Thoracic aorta (tissue), 2 donors: Measurements from ENCODE around the gene FAM228A. TPM values are rescaled to one million over a fixed set of nuclear protein-coding genes. Genes with fewer than 3 reads are reported as not detected.

ENCODE experiments used
- ATAC-seq: fragments of 150-250 bp; one replicate; pipeline ENCODE4 v1.8.0; 2017; ENCODE audit warnings: low read depth; ENCODE audit not compliant: insufficient number of reproducible peaks, low FRiP score
- DNase-seq: peaks from one replicate; pipeline ENCODE4 v3.0.0-alpha.2; 2020; ENCODE audit warnings: low spot score
- H3K27ac ChIP-seq, 2 donors: fragments of 200-600 bp; sonication (generic); 1 replicate in 1 of 2; 2 replicates in 1 of 2; pipeline ENCODE4 v1.5.1; 2016; ENCODE audit warnings: mild to moderate bottlenecking in 2 of 2, moderate library complexity in 2 of 2
- H3K27me3 ChIP-seq: fragments of 200-600 bp; sonication (generic); replicated peaks from 2 replicates; pipeline ENCODE4 v1.6.0; 2016; ENCODE audit warnings: mild to moderate bottlenecking; ENCODE audit not compliant: insufficient read depth
- H3K36me3 ChIP-seq: fragments of 200-600 bp; sonication (generic); one replicate; pipeline ENCODE4 v1.5.1; 2016
- H3K4me1 ChIP-seq, 2 donors: fragments of 200-600 bp; sonication (generic); 1 replicate in 1 of 2; 2 replicates in 1 of 2; pipeline versions ENCODE4 v1.5.1 to v1.6.0; 2016; ENCODE audit warnings: low read depth in 2 of 2, mild to moderate bottlenecking in 1 of 2; ENCODE audit not compliant: control insufficient read depth in 1 of 2
- H3K4me3 ChIP-seq: fragments of 200-600 bp; sonication (generic); 2 replicates; pipeline ENCODE4 v1.5.1; 2016; ENCODE audit warnings: mild to moderate bottlenecking
- H3K9me3 ChIP-seq: fragments of 200-600 bp; sonication (generic); 2 replicates; pipeline ENCODE4 v1.5.1; 2016
- total RNA-seq, 2 donors: library from RNA; depleted of rRNA; stranded (reverse); fragments of >200 nt; gene quantifications; one replicate each; pipeline versions ENCODE4 v1.1.0 to v1.2.3, GENCODE V29; 2016
- TF ChIP-seq, protein P1 (sequence below): fragments of 200-600 bp; sonication (generic); IDR thresholded peaks from one replicate; pipeline ENCODE4 v1.5.1; 2019; ENCODE audit warnings: antibody characterized with exemption

FAM228A gene
- total RNA-seq, 2 donors from 2014 or later, result 0.81 to 0.92 TPM

DNA sequence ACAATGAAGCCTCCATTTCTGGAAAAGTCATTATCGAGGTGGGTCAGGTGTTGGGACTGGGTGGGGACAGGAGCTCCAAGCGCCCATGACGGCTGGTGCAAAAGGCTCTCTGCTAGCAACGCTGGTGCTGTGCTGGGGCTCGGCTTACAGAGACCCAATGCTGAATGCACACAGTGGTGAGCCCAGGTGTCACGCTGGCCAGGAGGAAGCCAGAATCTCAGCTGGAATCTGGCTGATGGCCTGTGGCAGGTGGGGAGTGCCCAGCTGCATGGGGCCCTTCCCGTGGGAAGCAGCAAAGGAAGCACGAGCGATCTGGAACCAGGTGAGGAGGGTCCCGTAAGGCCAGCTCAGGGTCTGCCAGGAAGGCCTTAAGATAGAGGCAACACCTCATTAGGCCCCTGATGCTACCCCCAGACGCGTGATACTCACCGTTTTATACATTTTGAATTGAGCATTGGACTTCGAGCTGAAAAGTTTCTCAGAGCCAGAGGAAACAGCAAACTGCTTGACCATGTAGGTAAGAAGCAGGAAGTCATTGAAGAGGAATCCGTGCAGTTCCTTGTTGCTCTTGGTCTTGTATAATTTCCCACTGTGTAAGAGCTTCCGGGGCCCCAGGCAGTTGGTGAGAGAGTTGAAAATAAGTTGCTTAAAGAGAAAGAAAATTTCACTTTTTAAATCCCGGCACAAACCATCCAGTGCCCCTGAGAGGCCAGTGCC is 34.7 kb downstream of the FAM228A start:
- Histone ChIP-seq H3K36me3 (peaks cover 49% of the 10 kb centered on the region), H3K4me1 (no peaks in the 10 kb centered on the region), H3K27me3 (no peaks in the 10 kb centered on the region), H3K9me3 (no peaks in the 10 kb centered on the region), H3K4me3 (no peak overlapping the region), H3K27ac (no peak overlapping the region)
- no peak for DNase-seq
- TF ChIP-seq, protein P1, sequence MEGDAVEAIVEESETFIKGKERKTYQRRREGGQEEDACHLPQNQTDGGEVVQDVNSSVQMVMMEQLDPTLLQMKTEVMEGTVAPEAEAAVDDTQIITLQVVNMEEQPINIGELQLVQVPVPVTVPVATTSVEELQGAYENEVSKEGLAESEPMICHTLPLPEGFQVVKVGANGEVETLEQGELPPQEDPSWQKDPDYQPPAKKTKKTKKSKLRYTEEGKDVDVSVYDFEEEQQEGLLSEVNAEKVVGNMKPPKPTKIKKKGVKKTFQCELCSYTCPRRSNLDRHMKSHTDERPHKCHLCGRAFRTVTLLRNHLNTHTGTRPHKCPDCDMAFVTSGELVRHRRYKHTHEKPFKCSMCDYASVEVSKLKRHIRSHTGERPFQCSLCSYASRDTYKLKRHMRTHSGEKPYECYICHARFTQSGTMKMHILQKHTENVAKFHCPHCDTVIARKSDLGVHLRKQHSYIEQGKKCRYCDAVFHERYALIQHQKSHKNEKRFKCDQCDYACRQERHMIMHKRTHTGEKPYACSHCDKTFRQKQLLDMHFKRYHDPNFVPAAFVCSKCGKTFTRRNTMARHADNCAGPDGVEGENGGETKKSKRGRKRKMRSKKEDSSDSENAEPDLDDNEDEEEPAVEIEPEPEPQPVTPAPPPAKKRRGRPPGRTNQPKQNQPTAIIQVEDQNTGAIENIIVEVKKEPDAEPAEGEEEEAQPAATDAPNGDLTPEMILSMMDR, result no peak
- ATAC-seq, result no peak

DNA sequence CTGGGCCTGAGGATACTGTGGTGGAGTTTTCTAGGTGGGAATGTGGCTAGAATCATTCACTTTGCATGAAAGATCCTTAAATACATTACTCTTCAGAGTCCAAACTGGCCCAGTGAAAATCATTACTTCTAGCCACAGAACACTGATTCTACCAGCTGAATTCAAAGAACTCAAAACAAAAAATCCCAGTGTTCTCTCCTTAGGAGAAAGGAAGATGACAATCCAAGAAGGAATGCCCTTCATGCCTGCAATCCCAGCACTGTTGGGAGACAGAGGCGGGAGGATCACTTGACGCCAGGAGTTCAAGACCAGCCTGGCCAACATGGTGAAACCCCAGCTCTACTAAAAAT is 35.2 kb downstream of the FAM228A start:
- Histone ChIP-seq H3K4me1 (no peaks in the 10 kb centered on the region), H3K27me3 (no peaks in the 10 kb centered on the region), H3K4me3 (no peak overlapping the region), H3K36me3 (peaks cover 47% of the 10 kb centered on the region), H3K9me3 (no peaks in the 10 kb centered on the region), H3K27ac (no peak overlapping the region)
- DNase-seq (no peak), ATAC-seq (no peak)
- TF ChIP-seq, protein P1, result no peak

DNA sequence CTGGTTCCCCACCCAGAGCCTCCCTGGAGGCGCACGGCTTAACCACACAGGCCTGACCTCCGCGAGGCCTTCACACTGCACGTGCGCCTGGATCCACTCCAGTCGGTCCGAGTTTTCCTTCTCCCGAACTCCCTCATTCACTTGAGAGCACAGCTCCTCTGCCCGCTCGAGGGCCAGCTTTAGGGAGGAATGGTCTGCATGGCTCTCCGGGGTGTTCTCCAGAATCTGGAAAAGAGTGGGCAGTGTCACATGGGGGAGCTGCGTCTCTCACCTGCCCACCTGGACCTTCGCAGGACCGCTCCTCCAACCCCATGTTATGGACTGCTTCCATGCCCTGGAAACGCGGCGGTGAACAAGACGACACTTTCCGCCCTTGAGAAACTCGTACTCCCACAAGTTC is 35.9 kb downstream of the FAM228A start:
- Histone ChIP-seq H3K36me3 (peaks cover 43% of the 10 kb centered on the region), H3K4me3 (no peak overlapping the region), H3K4me1 (no peaks in the 10 kb centered on the region), H3K9me3 (no peaks in the 10 kb centered on the region), H3K27me3 (no peaks in the 10 kb centered on the region), H3K27ac (no peak overlapping the region)
- ATAC-seq, result no peak
- no peak for DNase-seq
- TF ChIP-seq, protein P1, result no peak

- DNase-seq, result no peak
- TF ChIP-seq, protein P1, result no peak
- Histone ChIP-seq H3K27me3 (no peaks in the 10 kb centered on the region), H3K36me3 (peaks cover 38% of the 10 kb centered on the region), H3K9me3 (no peaks in the 10 kb centered on the region), H3K4me3 (no peak overlapping the region), H3K27ac (no peak overlapping the region), H3K4me1 (no peaks in the 10 kb centered on the region)
- no peak for ATAC-seq
Measured at GRCh38 chr2:24211408-24211807, 36.6 kb downstream of the FAM228A start.

DNA sequence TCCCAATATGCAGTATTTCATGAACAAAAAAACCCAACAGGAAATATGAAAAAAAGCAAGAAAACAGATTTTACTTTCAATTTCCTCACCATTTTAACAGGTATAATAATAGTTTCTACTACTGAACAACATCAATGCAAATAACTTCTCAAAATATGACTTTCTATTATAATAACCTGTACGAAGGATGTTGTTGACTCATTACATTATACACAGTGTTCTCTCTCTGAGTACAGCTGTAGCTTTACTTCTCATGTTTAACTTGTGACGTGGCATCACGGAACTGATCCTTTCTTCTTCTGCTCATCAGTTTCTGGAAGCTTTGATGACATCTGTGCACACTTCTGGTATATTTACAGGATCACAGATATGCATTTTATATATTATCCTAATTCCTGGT is 40.0 kb downstream of the FAM228A start:
- ATAC-seq, result no peak
- DNase-seq, result no peak
- Histone ChIP-seq H3K4me1 (no peaks in the 10 kb centered on the region), H3K27me3 (no peaks in the 10 kb centered on the region), H3K27ac (no peak overlapping the region), H3K36me3 (peaks cover 24% of the 10 kb centered on the region), H3K4me3 (no peak overlapping the region), H3K9me3 (no peaks in the 10 kb centered on the region)
- TF ChIP-seq, protein P1, result no peak
